Upper lobe of left lung (tissue), 4 donors: ENCODE results near the gene SRCAP.

ENCODE experiments used
- POLR2A ChIP-seq, 4 donors: fragments of 450-650 bp; IDR thresholded peaks; one replicate each; pipeline ENCODE4 v1.5.1; 2016 to 2017; ENCODE audit warnings: antibody characterized with exemption in 4 of 4, mild to moderate bottlenecking in 2 of 4
- POLR2AphosphoS5 ChIP-seq, 2 donors: sonication (generic); formaldehyde crosslinking; IDR thresholded peaks; one replicate each; pipeline ENCODE4 v1.5.1; 2017; ENCODE audit warnings: antibody characterized with exemption in 2 of 2
- TF ChIP-seq, protein P1 (sequence below), 6 experiments: fragments of 450-650 bp in 4 of 6; fragments of 200-600 bp in 2 of 6; sonication (generic) in 2 of 6; IDR thresholded peaks; one replicate each; pipeline ENCODE4 v1.5.1; 2016 to 2019; ENCODE audit warnings: antibody characterized with exemption in 6 of 6

DNA sequence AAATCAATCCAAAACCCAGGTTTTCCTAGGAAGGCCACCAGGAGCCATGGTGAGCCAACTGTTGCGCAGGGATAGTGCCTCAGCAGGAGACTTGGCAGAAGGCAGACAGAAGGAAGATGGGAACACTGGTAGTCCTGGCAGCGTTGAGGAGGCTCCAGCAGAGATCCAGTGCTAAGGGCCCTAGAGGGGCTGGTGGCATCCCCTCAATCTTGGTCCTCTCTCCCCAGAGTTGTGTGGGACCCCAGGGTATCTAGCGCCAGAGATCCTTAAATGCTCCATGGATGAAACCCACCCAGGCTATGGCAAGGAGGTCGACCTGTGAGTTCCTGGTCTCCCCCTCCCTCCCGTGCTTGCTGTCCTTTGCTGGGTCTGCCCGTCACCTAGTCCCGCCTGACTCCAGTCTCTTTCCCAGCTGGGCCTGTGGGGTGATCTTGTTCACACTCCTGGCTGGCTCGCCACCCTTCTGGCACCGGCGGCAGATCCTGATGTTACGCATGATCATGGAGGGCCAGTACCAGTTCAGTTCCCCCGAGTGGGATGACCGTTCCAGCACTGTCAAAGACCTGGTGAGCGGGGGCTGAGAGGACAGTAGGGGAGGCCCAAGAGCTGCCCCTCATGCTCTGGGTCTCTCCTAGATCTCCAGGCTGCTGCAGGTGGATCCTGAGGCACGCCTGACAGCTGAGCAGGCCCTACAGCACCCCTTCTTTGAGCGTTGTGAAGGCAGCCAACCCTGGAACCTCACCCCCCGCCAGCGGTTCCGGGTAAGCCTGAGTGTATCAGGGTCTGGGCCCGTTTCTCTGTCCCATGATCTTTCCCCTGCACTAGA is 57.2 kb downstream of the SRCAP start:
- TF ChIP-seq POLR2A (IDR thresholded peaks at IDR 0.05) = no peak
- TF ChIP-seq, protein P1, sequence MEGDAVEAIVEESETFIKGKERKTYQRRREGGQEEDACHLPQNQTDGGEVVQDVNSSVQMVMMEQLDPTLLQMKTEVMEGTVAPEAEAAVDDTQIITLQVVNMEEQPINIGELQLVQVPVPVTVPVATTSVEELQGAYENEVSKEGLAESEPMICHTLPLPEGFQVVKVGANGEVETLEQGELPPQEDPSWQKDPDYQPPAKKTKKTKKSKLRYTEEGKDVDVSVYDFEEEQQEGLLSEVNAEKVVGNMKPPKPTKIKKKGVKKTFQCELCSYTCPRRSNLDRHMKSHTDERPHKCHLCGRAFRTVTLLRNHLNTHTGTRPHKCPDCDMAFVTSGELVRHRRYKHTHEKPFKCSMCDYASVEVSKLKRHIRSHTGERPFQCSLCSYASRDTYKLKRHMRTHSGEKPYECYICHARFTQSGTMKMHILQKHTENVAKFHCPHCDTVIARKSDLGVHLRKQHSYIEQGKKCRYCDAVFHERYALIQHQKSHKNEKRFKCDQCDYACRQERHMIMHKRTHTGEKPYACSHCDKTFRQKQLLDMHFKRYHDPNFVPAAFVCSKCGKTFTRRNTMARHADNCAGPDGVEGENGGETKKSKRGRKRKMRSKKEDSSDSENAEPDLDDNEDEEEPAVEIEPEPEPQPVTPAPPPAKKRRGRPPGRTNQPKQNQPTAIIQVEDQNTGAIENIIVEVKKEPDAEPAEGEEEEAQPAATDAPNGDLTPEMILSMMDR (IDR thresholded peaks at IDR 0.05) = no peak
- no peak for TF ChIP-seq POLR2AphosphoS5 (IDR thresholded peaks at IDR 0.05)
